H1 (cell line): Measurements from ENCODE around the gene NBPF19. TPM values are rescaled to one million over a fixed set of nuclear protein-coding genes. Genes with fewer than 3 reads are reported as not detected.
"Not testable (repeated sequence)": the region's sequence is repeated elsewhere in the genome, so short reads cannot be mapped to it uniquely, and the experiment has no call there.

Source experiments
- CTCF ChIA-PET: fragments of 300-600 bp; sonication (Branson Sonifier 250); formaldehyde crosslinking; loops from one replicate; lab custom pipeline; 2021; ENCODE audit not compliant: partially characterized antibody; lab: Charles Lee
- POLR2A ChIA-PET: fragments of 300-600 bp; sonication (Branson Sonifier 250); formaldehyde crosslinking; loops from one replicate; lab custom pipeline; 2021; ENCODE audit warnings: inconsistent platforms; ENCODE audit not compliant: partially characterized antibody; lab: Charles Lee
- DNase-seq, 2 experiments: peaks; one replicate each; pipeline versions ENCODE4 v3.0.0 to v3.0.0-alpha.2; 2010 to 2022; ENCODE audit warnings: low spot score in 2 of 2, low read depth in 1 of 2, mixed read lengths in 1 of 2
- FAIRE-seq: peaks from 2 replicates; lab custom pipeline; 2011; peaks lifted over from hg19 to GRCh38; lab: Jason Lieb, UNC
- H2AFZ ChIP-seq: 2 replicates; pipeline ENCODE4 v1.8.1; 2012; ENCODE audit warnings: low read length, inconsistent platforms
- H2AK5ac ChIP-seq: 2 replicates; pipeline ENCODE4 v1.6.1; 2013; ENCODE audit warnings: low read depth, low read length
- H2BK120ac ChIP-seq: replicated peaks from 2 replicates; pipeline ENCODE3; 2013; ENCODE audit warnings: low read depth, low read length, inconsistent platforms
- H2BK12ac ChIP-seq: 2 replicates; pipeline ENCODE4 v1.6.1; 2013; ENCODE audit warnings: low read depth, low read length
- H2BK15ac ChIP-seq: 2 replicates; pipeline ENCODE4 v1.6.1; 2013; ENCODE audit warnings: low read length
- H2BK20ac ChIP-seq: 2 replicates; pipeline ENCODE4 v1.6.1; 2013; ENCODE audit warnings: low read length
- H2BK5ac ChIP-seq: 2 replicates; pipeline ENCODE4 v1.6.1; 2013; ENCODE audit warnings: low read depth, low read length
- H3K14ac ChIP-seq: 2 replicates; pipeline ENCODE4 v1.6.1; 2013; ENCODE audit warnings: inconsistent platforms; ENCODE audit not compliant: insufficient read length
- H3K18ac ChIP-seq: 2 replicates; pipeline ENCODE4 v1.6.1; 2013; ENCODE audit warnings: low read length; ENCODE audit errors: extremely low read depth
- H3K23ac ChIP-seq: 2 replicates; pipeline ENCODE4 v1.6.1; 2013; ENCODE audit warnings: inconsistent platforms; ENCODE audit not compliant: insufficient read length
- H3K23me2 ChIP-seq: 2 replicates; pipeline ENCODE4 v1.6.1; 2013; ENCODE audit warnings: low read depth, low read length
- H3K27ac ChIP-seq: 2 replicates; pipeline ENCODE4 v1.6.1; 2011; ENCODE audit warnings: low read depth, low read length, inconsistent platforms
- H3K27me3 ChIP-seq, 4 experiments: replicated peaks in 1 of 4; 1 replicate in 1 of 4; 2 replicates in 3 of 4; pipeline versions ENCODE4 v1.6.1 to v1.8.1; 2011 to 2013; ENCODE audit warnings: low read length in 3 of 4, mild to moderate bottlenecking in 3 of 4, inconsistent platforms in 2 of 4, mixed read lengths in 2 of 4, moderate library complexity in 1 of 4; ENCODE audit not compliant: control insufficient read depth in 3 of 4, insufficient read depth in 3 of 4; ENCODE audit errors: extremely low read depth in 1 of 4
- H3K36me3 ChIP-seq, 4 experiments: 2 replicates each; pipeline versions ENCODE4 v1.6.1 to v1.8.1; 2011 to 2013; ENCODE audit warnings: mild to moderate bottlenecking in 4 of 4, low read length in 3 of 4, moderate library complexity in 2 of 4, control low read depth in 1 of 4, inconsistent platforms in 1 of 4; ENCODE audit not compliant: insufficient read depth in 4 of 4, control insufficient read depth in 2 of 4
- H3K4ac ChIP-seq: replicated peaks from 2 replicates; pipeline ENCODE3; 2013; ENCODE audit warnings: low read length, low read depth, mixed read lengths, inconsistent platforms; ENCODE audit not compliant: insufficient read length
- H3K4me1 ChIP-seq, 4 experiments: replicated peaks in 1 of 4; 1 replicate in 1 of 4; 2 replicates in 3 of 4; pipeline versions ENCODE4 v1.6.1 to v1.8.1; 2011 to 2013; ENCODE audit warnings: low read length in 3 of 4, inconsistent platforms in 2 of 4, mixed read lengths in 1 of 4; ENCODE audit not compliant: insufficient read depth in 4 of 4, control insufficient read depth in 3 of 4
- H3K4me2 ChIP-seq, 2 experiments: 2 replicates each; pipeline versions ENCODE4 v1.6.1 to v1.8.1; 2011 to 2013; ENCODE audit warnings: low read depth in 2 of 2, low read length in 2 of 2, control low read depth in 1 of 2, inconsistent platforms in 1 of 2, mild to moderate bottlenecking in 1 of 2; ENCODE audit not compliant: insufficient read depth in 1 of 2
- H3K4me3 ChIP-seq, 4 experiments: fragments of 200-600, 300-600 bp in 1 of 4; sonication (generic), shearing (Covaris generic), sonication (Bioruptor Twin) in 1 of 4; 2 replicates each; pipeline versions ENCODE4 v1.5.1 to v1.8.1; 2011 to 2016; ENCODE audit warnings: low read length in 4 of 4, low read depth in 3 of 4, control low read depth in 2 of 4, inconsistent platforms in 2 of 4, mild to moderate bottlenecking in 2 of 4, mixed read lengths in 1 of 4, moderate library complexity in 1 of 4; ENCODE audit not compliant: insufficient read depth in 2 of 4; ENCODE audit errors: extremely low read depth in 1 of 4
- H3K56ac ChIP-seq: replicated peaks from 2 replicates; pipeline ENCODE3; 2013; ENCODE audit warnings: low read depth, mild to moderate bottlenecking, mixed read lengths, low read length, inconsistent platforms; ENCODE audit not compliant: insufficient read length
- H3K79me1 ChIP-seq: 2 replicates; pipeline ENCODE4 v1.6.1; 2013; ENCODE audit warnings: low read depth, low read length, control low read depth
- H3K79me2 ChIP-seq, 2 experiments: 2 replicates each; pipeline versions ENCODE4 v1.6.1 to v1.8.1; 2012 to 2013; ENCODE audit warnings: low read length in 2 of 2, mild to moderate bottlenecking in 2 of 2, inconsistent platforms in 1 of 2; ENCODE audit not compliant: insufficient read depth in 2 of 2, control insufficient read depth in 1 of 2
- H3K9ac ChIP-seq, 4 experiments: replicated peaks in 1 of 4; 1 replicate in 1 of 4; 2 replicates in 3 of 4; pipeline versions ENCODE4 v1.6.1 to v1.8.1; 2011 to 2013; ENCODE audit warnings: low read depth in 3 of 4, low read length in 3 of 4, control low read depth in 2 of 4, mild to moderate bottlenecking in 2 of 4, moderate library complexity in 2 of 4, inconsistent platforms in 1 of 4; ENCODE audit errors: extremely low read depth in 1 of 4
- H3K9me3 ChIP-seq, 2 experiments: 2 replicates each; pipeline versions ENCODE4 v1.6.1 to v1.8.1; 2012 to 2013; ENCODE audit warnings: mild to moderate bottlenecking in 2 of 2, moderate library complexity in 2 of 2, control low read depth in 1 of 2, inconsistent platforms in 1 of 2, low read depth in 1 of 2, low read length in 1 of 2, mixed read lengths in 1 of 2; ENCODE audit not compliant: insufficient read depth in 2 of 2
- H4K20me1 ChIP-seq, 2 experiments: replicated peaks in 1 of 2; 2 replicates each; pipeline versions ENCODE3 to v1.8.1; 2011 to 2013; ENCODE audit warnings: inconsistent platforms in 2 of 2, low read length in 2 of 2, mild to moderate bottlenecking in 1 of 2; ENCODE audit not compliant: insufficient read depth in 2 of 2, control insufficient read depth in 1 of 2
- H4K5ac ChIP-seq: 2 replicates; pipeline ENCODE4 v1.6.1; 2013; ENCODE audit warnings: low read length, low read depth, mixed read lengths, inconsistent platforms; ENCODE audit not compliant: insufficient read length
- H4K8ac ChIP-seq: 2 replicates; pipeline ENCODE4 v1.8.0; 2013; ENCODE audit warnings: mild to moderate bottlenecking, moderate library complexity, low read length, inconsistent platforms; ENCODE audit not compliant: insufficient read depth; ENCODE audit errors: extremely low read depth
- H4K91ac ChIP-seq: replicated peaks from 2 replicates; pipeline ENCODE3; 2013; ENCODE audit warnings: low read length, mixed read lengths, inconsistent platforms; ENCODE audit not compliant: insufficient read length
- TBP ChIP-seq: IDR thresholded peaks from 2 replicates; pipeline ENCODE4 v1.6.1; 2011; ENCODE audit warnings: low read depth, low read length, improper control_type of control experiment
- WGBS, 2 experiments: shearing (Covaris generic) in 1 of 2; methylation state at CpG; one replicate each; pipeline versions ENCODE4 v1.1.6 to v1.1.7; 2013 to 2015; ENCODE audit warnings: low lambda C conversion rate in 2 of 2, mixed read lengths in 2 of 2, inconsistent platforms in 1 of 2, low coverage in 1 of 2, missing lambda C conversion rate in 1 of 2; ENCODE audit not compliant: insufficient replicate concordance in 2 of 2, insufficient coverage in 1 of 2, insufficient read length in 1 of 2; ENCODE audit errors: extremely low coverage in 1 of 2, missing lambda C conversion rate in 1 of 2; 5-methylcytosine and 5-hydroxymethylcytosine counted together
- polyA plus RNA-seq, 7 experiments: library from polyadenylated mRNA; depleted of rRNA in 3 of 7; stranded (reverse) in 5 of 7; unstranded in 2 of 7; fragments of >200 nt in 5 of 7; fragments of 200-250 nt in 2 of 7; gene quantifications; 1 replicate in 5 of 7; 2 replicates in 1 of 7; 4 replicates in 1 of 7; pipeline versions ENCODE4 v1.2.1 to v1.2.3, GENCODE V29; 2011 to 2013; ENCODE audit warnings: missing spikeins in 2 of 7, mixed read lengths in 2 of 7
- total RNA-seq: library from RNA; stranded (reverse); fragmentation: NEBNext Ultra II Directional; extraction: Animal tissue kit (Norgen Biotek cat#: 25700); gene quantifications from 2 replicates; pipeline ENCODE4 v1.2.1, GENCODE V29; 2021

Gene NBPF19
- total and polyA plus RNA-seq, 2 of the 8 experiments (the other 6 are each of a cell fraction or from before 2014, with no cell fraction given), result 3.2 to 5.1 TPM

DNA sequence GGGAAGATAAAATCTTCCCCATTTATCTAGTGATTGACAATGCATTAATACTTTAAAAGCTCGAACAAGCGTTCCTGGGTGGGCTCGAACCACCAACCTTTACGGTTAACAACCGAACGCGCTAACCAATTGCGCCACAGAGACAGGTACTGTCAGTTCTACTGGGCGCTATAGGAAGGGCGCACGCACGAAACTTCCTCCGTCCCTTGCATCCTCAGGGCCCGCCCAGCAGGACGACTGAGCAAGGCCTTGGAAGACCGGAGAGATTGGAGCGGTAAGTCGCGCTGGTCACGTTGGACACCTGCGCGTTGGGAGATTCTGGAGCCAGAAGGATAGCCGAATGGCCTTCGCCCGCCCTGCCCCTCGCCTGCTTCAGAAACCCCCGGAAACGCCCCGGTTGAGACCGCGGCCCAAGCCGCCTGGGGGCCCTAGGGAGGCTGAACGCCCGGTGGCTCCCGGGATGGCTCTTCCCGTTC lies 83.5 kb downstream of the NBPF19 start:
- H2AK5ac ChIP-seq, H3K79me1 ChIP-seq, H3K27me3 ChIP-seq, H3K23me2 ChIP-seq, H4K91ac ChIP-seq, H4K5ac ChIP-seq, POLR2A ChIA-PET, H3K23ac ChIP-seq, H3K18ac ChIP-seq, H2BK5ac ChIP-seq, H3K79me2 ChIP-seq, H3K27ac ChIP-seq, H3K36me3 ChIP-seq, H4K8ac ChIP-seq, H2BK12ac ChIP-seq, H2BK20ac ChIP-seq, H2BK15ac ChIP-seq, H3K14ac ChIP-seq, H2BK120ac ChIP-seq, H3K4me1 ChIP-seq, H4K20me1 ChIP-seq, H3K9ac ChIP-seq, H3K4ac ChIP-seq, FAIRE-seq, H2AFZ ChIP-seq, CTCF ChIA-PET, H3K56ac ChIP-seq, H3K9me3 ChIP-seq: not testable (repeated sequence)
- WGBS, 2 experiments, result 10% methylated on average over 8 of the region's 36 CpGs; no CpG with 5 or more reads in 1 of the 2 experiments
- DNase-seq, result peak; percentile 31 to 67
- Histone ChIP-seq H3K4me2 (peak overlapping the region in 1 of 2 experiments; percentile 49; a peak in 1 of 4 replicates), H3K4me3 (peak overlapping the region in 2 of 4 experiments; percentile 18 to 51; a peak in 4 of 8 replicates)
- TF ChIP-seq TBP, result peak; percentile 94

DNA sequence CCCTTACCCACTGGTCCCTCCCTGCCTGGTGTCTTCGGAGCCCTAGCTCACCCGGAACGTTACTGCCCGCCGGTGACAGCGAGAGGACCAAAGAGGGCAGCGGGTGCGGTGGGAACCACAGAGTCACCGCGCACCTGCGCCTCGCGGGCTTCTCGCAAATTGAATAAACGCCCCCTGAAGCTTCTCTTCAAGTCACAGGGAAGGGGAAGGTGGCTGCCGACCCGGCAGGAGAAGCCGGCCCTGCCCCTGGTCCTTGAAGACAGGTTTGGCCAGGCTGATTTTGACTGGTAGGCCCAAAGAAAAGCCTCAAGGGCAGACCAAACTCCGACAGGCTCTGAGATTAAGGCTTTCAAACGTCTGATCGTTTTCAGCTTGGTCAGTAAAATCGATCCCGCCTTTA lies 87.0 kb downstream of the NBPF19 start:
- H2AFZ ChIP-seq, H2BK15ac ChIP-seq, H3K23ac ChIP-seq, DNase-seq, H3K4me3 ChIP-seq, POLR2A ChIA-PET, H4K20me1 ChIP-seq, H3K4me1 ChIP-seq, H2BK20ac ChIP-seq, H3K18ac ChIP-seq, CTCF ChIA-PET, H4K5ac ChIP-seq, H4K91ac ChIP-seq, H3K36me3 ChIP-seq, H3K4ac ChIP-seq, H2BK12ac ChIP-seq, H3K56ac ChIP-seq, H2AK5ac ChIP-seq, H3K27ac ChIP-seq, H2BK120ac ChIP-seq, H3K79me1 ChIP-seq, H3K9me3 ChIP-seq, H3K27me3 ChIP-seq, H3K79me2 ChIP-seq, H3K9ac ChIP-seq, H3K4me2 ChIP-seq, H3K14ac ChIP-seq, H4K8ac ChIP-seq, H3K23me2 ChIP-seq, H2BK5ac ChIP-seq, FAIRE-seq: not testable (repeated sequence)
- WGBS, 2 experiments, result no CpG with 5 or more reads among the region's 23 CpGs
